H9 (cell line): ENCODE data around the gene INPP5A. TPM values are rescaled to one million over a fixed set of nuclear protein-coding genes. Genes with fewer than 3 reads are reported as not detected.

Experiments
- DNase-seq: peaks from one replicate; pipeline ENCODE4 v3.0.0-alpha.2; 2017
- H2AFZ ChIP-seq: one replicate; pipeline ENCODE4 v1.6.1; 2013; ENCODE audit warnings: mild to moderate bottlenecking, low read length, control low read depth, moderate library complexity
- H2AK5ac ChIP-seq: 2 replicates; pipeline ENCODE4 v1.6.1; 2013; ENCODE audit warnings: low read length, control low read depth, mixed read lengths; ENCODE audit not compliant: insufficient read length
- H2BK120ac ChIP-seq: one replicate; pipeline ENCODE4 v1.6.1; 2013; ENCODE audit warnings: low read depth, mild to moderate bottlenecking, low read length, control low read depth, inconsistent platforms; ENCODE audit not compliant: poor library complexity, severe bottlenecking
- H2BK12ac ChIP-seq: 2 replicates; pipeline ENCODE4 v1.6.1; 2013; ENCODE audit warnings: low read length, control low read depth, mixed read lengths, low read depth; ENCODE audit not compliant: insufficient read length
- H2BK15ac ChIP-seq: 2 replicates; pipeline ENCODE4 v1.6.1; 2013; ENCODE audit warnings: low read depth, low read length, control low read depth
- H2BK20ac ChIP-seq: one replicate; pipeline ENCODE4 v1.6.1; 2013; ENCODE audit warnings: low read depth, mild to moderate bottlenecking, low read length, control low read depth, inconsistent platforms; ENCODE audit not compliant: poor library complexity, severe bottlenecking
- H2BK5ac ChIP-seq: 2 replicates; pipeline ENCODE4 v1.6.1; 2013; ENCODE audit warnings: low read length, control low read depth, mixed read lengths; ENCODE audit not compliant: insufficient read length
- H3K14ac ChIP-seq: 2 replicates; pipeline ENCODE4 v1.6.1; 2013; ENCODE audit warnings: low read length, control low read depth; ENCODE audit not compliant: insufficient read depth
- H3K18ac ChIP-seq: 2 replicates; pipeline ENCODE4 v1.6.1; 2013; ENCODE audit warnings: low read depth, mild to moderate bottlenecking, mixed read lengths, low read length, control low read depth; ENCODE audit not compliant: insufficient read length
- H3K23ac ChIP-seq: 2 replicates; pipeline ENCODE4 v1.6.1; 2013; ENCODE audit warnings: low read length, control low read depth, mixed read lengths, low read depth; ENCODE audit not compliant: insufficient read length
- H3K23me2 ChIP-seq: 2 replicates; pipeline ENCODE4 v1.6.1; 2013; ENCODE audit warnings: low read depth, mild to moderate bottlenecking, mixed read lengths, low read length, control low read depth; ENCODE audit not compliant: insufficient read length, poor library complexity, severe bottlenecking
- H3K27ac ChIP-seq: 2 replicates; pipeline ENCODE4 v1.5.1; 2013; ENCODE audit warnings: low read length, control low read depth, mixed read lengths, low read depth; ENCODE audit not compliant: insufficient read length
- H3K27me3 ChIP-seq: 2 replicates; pipeline ENCODE4 v1.6.1; 2013; ENCODE audit warnings: low read length, control low read depth, inconsistent platforms; ENCODE audit not compliant: insufficient read depth
- H3K4ac ChIP-seq: 2 replicates; pipeline ENCODE4 v1.6.1; 2013; ENCODE audit warnings: low read depth, mild to moderate bottlenecking, control low read depth, inconsistent platforms, low read length, moderate library complexity
- H3K4me1 ChIP-seq: 2 replicates; pipeline ENCODE4 v1.6.1; 2013; ENCODE audit warnings: low read length, control low read depth, inconsistent platforms; ENCODE audit not compliant: insufficient read depth
- H3K4me2 ChIP-seq: 2 replicates; pipeline ENCODE4 v1.6.1; 2013; ENCODE audit warnings: low read length, control low read depth, mixed read lengths; ENCODE audit not compliant: insufficient read length, insufficient read depth
- H3K56ac ChIP-seq: 2 replicates; pipeline ENCODE4 v1.6.1; 2013; ENCODE audit warnings: low read depth, mild to moderate bottlenecking, mixed read lengths, low read length, control low read depth; ENCODE audit not compliant: insufficient read length
- H3K79me1 ChIP-seq: 2 replicates; pipeline ENCODE4 v1.6.1; 2013; ENCODE audit warnings: low read depth, mild to moderate bottlenecking, moderate library complexity, low read length, control low read depth, inconsistent platforms; ENCODE audit not compliant: insufficient read depth, poor library complexity, severe bottlenecking
- H3K79me2 ChIP-seq: 2 replicates; pipeline ENCODE4 v1.6.1; 2013; ENCODE audit warnings: low read length, control low read depth, inconsistent platforms; ENCODE audit not compliant: insufficient read depth
- H3K9ac ChIP-seq: 2 replicates; pipeline ENCODE4 v1.6.1; 2013; ENCODE audit warnings: low read length, control low read depth, mixed read lengths; ENCODE audit not compliant: insufficient read length; ENCODE audit errors: extremely low read depth
- H3K9me3 ChIP-seq: one replicate; pipeline ENCODE4 v1.6.1; 2013; ENCODE audit warnings: low read depth, low read length, inconsistent platforms; ENCODE audit not compliant: control insufficient read depth
- H3T11ph ChIP-seq: one replicate; pipeline ENCODE4 v1.6.1; 2013; ENCODE audit warnings: mild to moderate bottlenecking, low read length, control low read depth, inconsistent platforms
- H4K20me1 ChIP-seq: one replicate; pipeline ENCODE4 v1.6.1; 2013; ENCODE audit not compliant: control insufficient read depth, insufficient read length, insufficient read depth
- H4K5ac ChIP-seq: 2 replicates; pipeline ENCODE4 v1.6.1; 2013; ENCODE audit warnings: low read depth, mild to moderate bottlenecking, mixed read lengths, low read length, control low read depth; ENCODE audit not compliant: insufficient read length
- H4K8ac ChIP-seq: replicated peaks from 2 replicates; pipeline ENCODE4 v1.6.1; 2013; ENCODE audit warnings: low read length, control low read depth, mixed read lengths, low read depth; ENCODE audit not compliant: insufficient read length
- H4K91ac ChIP-seq: 2 replicates; pipeline ENCODE4 v1.6.1; 2013; ENCODE audit warnings: low read depth, mild to moderate bottlenecking, moderate library complexity, mixed read lengths, low read length, control low read depth; ENCODE audit not compliant: insufficient read length
- H3K27ac Mint-ChIP-seq, 3 experiments: 2 replicates in 2 of 3; 3 replicates in 1 of 3; pipeline ENCODE4 v1.8.0; 2020 to 2021; ENCODE audit warnings: mixed read lengths in 3 of 3, mild to moderate bottlenecking in 1 of 3, moderate library complexity in 1 of 3
- H3K27me3 Mint-ChIP-seq: 2 replicates; pipeline ENCODE4 v1.8.0; 2021; ENCODE audit warnings: low read depth, mild to moderate bottlenecking, moderate library complexity, mixed read lengths
- H3K36me3 Mint-ChIP-seq, 3 experiments: 2 replicates in 2 of 3; 3 replicates in 1 of 3; pipeline ENCODE4 v1.8.0; 2020 to 2021; ENCODE audit warnings: low read depth in 3 of 3, mixed read lengths in 3 of 3; ENCODE audit not compliant: insufficient read depth in 1 of 3
- H3K4me1 Mint-ChIP-seq, 2 experiments: 2 replicates each; pipeline ENCODE4 v1.8.0; 2020; ENCODE audit warnings: mixed read lengths in 2 of 2
- H3K4me3 Mint-ChIP-seq, 2 experiments: 2 replicates in 1 of 2; 3 replicates in 1 of 2; pipeline ENCODE4 v1.8.0; 2020 to 2021; ENCODE audit warnings: mild to moderate bottlenecking in 2 of 2, mixed read lengths in 2 of 2, moderate library complexity in 1 of 2
- H3K9me3 Mint-ChIP-seq, 2 experiments: 2 replicates in 1 of 2; 3 replicates in 1 of 2; pipeline ENCODE4 v1.8.0; 2020; ENCODE audit warnings: mild to moderate bottlenecking in 2 of 2, mixed read lengths in 2 of 2, moderate library complexity in 1 of 2
- WGBS: extraction: QIAGEN DNeasy Blood & Tissue Kit; methylation state at CpG from one replicate; pipeline ENCODE4 v1.1.7; 2013; ENCODE audit warnings: missing lambda C conversion rate, low lambda C conversion rate, mixed read lengths; ENCODE audit not compliant: insufficient read length; ENCODE audit errors: extremely low coverage; 5-methylcytosine and 5-hydroxymethylcytosine counted together
- total RNA-seq: library from RNA; stranded (reverse); gene quantifications from 2 replicates; pipeline ENCODE4 v1.2.1, GENCODE V29; 2021
- TF ChIP-seq, protein P1 (sequence below): fragments of 200-600 bp; sonication (generic); conservative IDR thresholded peaks from 3 replicates; pipeline ENCODE4 v1.8.0; 2021; ENCODE audit warnings: antibody characterized with exemption, mild to moderate bottlenecking

Gene INPP5A
- total RNA-seq, 1 experiment from 2014 or later = 17.7 TPM

DNA sequence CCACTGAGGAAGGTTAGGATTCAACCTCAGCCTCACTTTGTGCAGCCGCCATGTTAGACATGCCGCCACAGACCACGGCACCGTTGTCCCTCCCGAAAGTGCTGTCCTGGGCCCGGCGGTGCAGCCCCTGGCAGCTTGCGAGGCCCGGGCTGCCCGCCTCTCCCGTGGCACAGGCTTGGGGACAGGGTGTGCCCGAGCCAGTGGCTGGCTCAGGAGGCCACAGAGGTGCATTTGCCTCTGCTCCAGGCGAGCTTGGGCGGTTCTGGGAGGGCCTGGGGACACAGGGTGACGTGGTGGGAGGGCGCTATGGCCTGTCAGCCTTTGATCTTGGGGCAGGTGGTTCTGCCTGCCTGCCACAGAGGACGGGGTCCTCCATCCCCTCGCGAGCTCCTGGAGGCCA is 207.3 kb downstream of the INPP5A start:
- DNase-seq = no peak
- Histone ChIP-seq H3K18ac (no peak overlapping the region), H2AK5ac (no peak overlapping the region), H3K9ac (no peak overlapping the region), H3K79me2 (no peaks in the 10 kb centered on the region), H4K91ac (no peak overlapping the region), H3K4ac (no peak overlapping the region), H2BK20ac (no peak overlapping the region), H4K20me1 (no peaks in the 10 kb centered on the region), H3K4me1 (no peaks in the 10 kb centered on the region; the same call in 1 of the 2 replicates), H3K56ac (no peak overlapping the region), H3K4me2 (no peak overlapping the region), H2BK15ac (no peak overlapping the region), H2BK12ac (no peak overlapping the region), H2BK120ac (no peak overlapping the region), H3K79me1 (no peaks in the 10 kb centered on the region), H4K8ac (no peak overlapping the region), H2BK5ac (no peak overlapping the region), H2AFZ (no peak overlapping the region), H3K9me3 (no peaks in the 10 kb centered on the region), H3K23ac (no peak overlapping the region), H4K5ac (no peak overlapping the region), H3K14ac (no peak overlapping the region; the same call in 1 of the 2 replicates), H3K27me3 (no peaks in the 10 kb centered on the region), H3K27ac (no peak overlapping the region), H3K23me2 (no peaks in the 10 kb centered on the region), H3T11ph (no peak overlapping the region)
- no peak overlapping the region for H3K27ac Mint-ChIP-seq
- no peaks in the 10 kb centered on the region for H3K9me3 Mint-ChIP-seq
- H3K4me1 Mint-ChIP-seq = peaks cover 47 to 53% of the 10 kb centered on the region in 2 experiments
- no CpG with 5 or more reads among the region's 19 CpGs for WGBS
- no peak overlapping the region for H3K4me3 Mint-ChIP-seq
- peaks cover 2% of the 10 kb centered on the region; the same call in 1 of the 2 replicates for H3K27me3 Mint-ChIP-seq
- TF ChIP-seq, protein P1, sequence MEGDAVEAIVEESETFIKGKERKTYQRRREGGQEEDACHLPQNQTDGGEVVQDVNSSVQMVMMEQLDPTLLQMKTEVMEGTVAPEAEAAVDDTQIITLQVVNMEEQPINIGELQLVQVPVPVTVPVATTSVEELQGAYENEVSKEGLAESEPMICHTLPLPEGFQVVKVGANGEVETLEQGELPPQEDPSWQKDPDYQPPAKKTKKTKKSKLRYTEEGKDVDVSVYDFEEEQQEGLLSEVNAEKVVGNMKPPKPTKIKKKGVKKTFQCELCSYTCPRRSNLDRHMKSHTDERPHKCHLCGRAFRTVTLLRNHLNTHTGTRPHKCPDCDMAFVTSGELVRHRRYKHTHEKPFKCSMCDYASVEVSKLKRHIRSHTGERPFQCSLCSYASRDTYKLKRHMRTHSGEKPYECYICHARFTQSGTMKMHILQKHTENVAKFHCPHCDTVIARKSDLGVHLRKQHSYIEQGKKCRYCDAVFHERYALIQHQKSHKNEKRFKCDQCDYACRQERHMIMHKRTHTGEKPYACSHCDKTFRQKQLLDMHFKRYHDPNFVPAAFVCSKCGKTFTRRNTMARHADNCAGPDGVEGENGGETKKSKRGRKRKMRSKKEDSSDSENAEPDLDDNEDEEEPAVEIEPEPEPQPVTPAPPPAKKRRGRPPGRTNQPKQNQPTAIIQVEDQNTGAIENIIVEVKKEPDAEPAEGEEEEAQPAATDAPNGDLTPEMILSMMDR = no peak
- no peaks in the 10 kb centered on the region for H3K36me3 Mint-ChIP-seq
